Esophagus squamous epithelium (tissue), 4 donors: ENCODE results near the gene SLF2.

Experiments used
- CTCF ChIP-seq, 6 experiments: fragments of 450-650 bp in 4 of 6; fragments of 200-600 bp in 2 of 6; sonication (generic) in 2 of 6; IDR thresholded peaks; one replicate each; pipeline ENCODE4 v1.5.1; 2016 to 2019; ENCODE audit warnings: antibody characterized with exemption in 6 of 6, mild to moderate bottlenecking in 4 of 6, moderate library complexity in 4 of 6
- POLR2A ChIP-seq, 4 donors: fragments of 450-650 bp; IDR thresholded peaks; one replicate each; pipeline ENCODE4 v1.6.1; 2017; ENCODE audit warnings: antibody characterized with exemption in 4 of 4, mild to moderate bottlenecking in 4 of 4, moderate library complexity in 3 of 4

GRCh38 chr10:100879741-100880360 is 32.9 kb upstream of the SLF2 start:
- TF ChIP-seq CTCF (IDR thresholded peaks at IDR 0.05) = no peak
- TF ChIP-seq POLR2A (IDR thresholded peaks at IDR 0.05) = no peak
